Ramos (cell line): ENCODE results near the gene GAL3ST1.

Experiments used
- in situ Hi-C: fragments of 300-500 bp; cut with MboI; formaldehyde crosslinking; loops from one replicate; pipeline ENCODE4 v1.14.3; 2022; ENCODE audit warnings: low sequenced_read_pairs; ENCODE audit not compliant: unreplicated experiment

The GAL3ST1 gene

DNA sequence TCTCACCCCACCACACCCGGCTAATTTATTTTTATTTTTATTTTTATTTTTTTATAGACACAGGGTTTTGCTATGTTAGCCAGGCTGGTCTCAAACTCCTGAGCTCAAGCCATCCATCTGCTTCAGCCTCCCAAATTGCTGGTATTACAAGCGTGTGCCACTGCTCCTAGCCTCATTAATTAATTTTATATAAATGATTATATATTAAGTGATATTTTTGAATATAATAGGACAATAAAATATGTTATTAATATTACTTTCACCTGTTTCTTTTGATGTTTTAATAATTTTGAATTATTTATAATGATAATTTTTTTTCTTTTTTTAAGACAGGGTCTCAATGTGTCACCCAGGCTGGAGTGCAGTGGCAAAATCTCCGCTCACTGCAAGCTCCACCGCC, 66.8 kb downstream of the GAL3ST1 start:
- in situ Hi-C loops: no loop called here

DNA sequence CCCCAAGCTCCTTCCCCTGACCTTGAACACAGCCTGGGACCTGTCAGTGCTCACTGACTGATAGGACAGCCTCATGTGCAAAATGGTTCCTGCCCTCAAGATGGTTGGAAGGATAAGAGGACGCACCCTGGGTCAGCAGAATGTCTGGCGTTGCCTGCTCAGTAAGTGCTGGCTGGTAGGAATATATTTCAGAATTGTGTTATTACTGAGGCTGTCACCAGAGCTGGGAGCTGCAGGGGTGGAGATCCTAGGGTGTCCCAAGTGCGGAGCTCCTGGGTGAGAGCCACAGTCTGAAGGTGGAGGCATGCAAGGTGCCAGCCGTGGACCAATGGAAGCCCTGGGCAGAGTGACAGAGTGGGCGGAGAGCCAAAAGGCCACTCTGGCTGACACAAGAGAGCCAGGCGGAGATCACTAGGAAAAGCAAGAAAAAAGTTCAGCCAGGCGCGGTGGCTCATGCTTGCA, 67.9 kb downstream of the GAL3ST1 start:
- in situ Hi-C loops: no loop called here
